ENCODE data around the gene PCDHB14.
"Not testable (repeated sequence)": the region's sequence is repeated elsewhere in the genome, so short reads cannot be mapped to it uniquely, and the experiment has no call there.

PCDHB14 gene

DNA sequence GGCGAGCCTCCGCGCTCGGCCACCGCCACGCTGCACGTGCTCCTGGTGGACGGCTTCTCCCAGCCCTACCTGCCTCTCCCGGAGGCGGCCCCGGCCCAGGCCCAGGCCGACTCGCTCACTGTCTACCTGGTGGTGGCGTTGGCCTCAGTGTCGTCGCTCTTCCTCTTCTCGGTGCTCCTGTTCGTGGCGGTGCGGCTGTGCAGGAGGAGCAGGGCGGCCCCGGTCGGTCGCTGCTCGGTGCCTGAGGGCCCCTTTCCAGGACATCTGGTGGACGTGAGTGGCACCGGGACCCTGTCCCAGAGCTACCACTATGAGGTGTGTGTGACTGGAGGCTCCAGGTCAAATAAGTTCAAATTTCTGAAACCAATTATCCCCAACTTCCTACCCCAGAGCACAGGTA, 12.3 kb upstream of the PCDHB14 start:
- not testable (repeated sequence) for H3K27me3 ChIP-seq (ENCODE audit: insufficient read depth, low read length, poor library complexity); H3K9ac ChIP-seq (ENCODE audit: low read length); H3K56ac ChIP-seq (ENCODE audit: low read length); H2AK5ac ChIP-seq (ENCODE audit: low read length); H3K79me2 ChIP-seq (ENCODE audit: control insufficient read depth, insufficient read depth, low read length); H3K18ac ChIP-seq (ENCODE audit: low read length); H2BK120ac ChIP-seq (ENCODE audit: low read depth, low read length); H3K79me1 ChIP-seq (ENCODE audit: low read length); H3K4ac ChIP-seq (ENCODE audit: low read depth, low read length); H3K4me2 ChIP-seq (ENCODE audit: low read length); H3K4me3 ChIP-seq (ENCODE audit: low read length); H3K4me1 ChIP-seq (ENCODE audit: control insufficient read depth, low read depth, low read length); H4K5ac ChIP-seq (ENCODE audit: low read length); H3K23ac ChIP-seq (ENCODE audit: low read length); H2BK15ac ChIP-seq (replicated peaks; ENCODE audit: low read depth); H4K8ac ChIP-seq (ENCODE audit: low read depth, low read length); H2BK5ac ChIP-seq (ENCODE audit: low read length); H3K27ac ChIP-seq (ENCODE audit: low read depth, low read length); DNase-seq; H3K36me3 ChIP-seq (ENCODE audit: control insufficient read depth, insufficient read depth, low read length)
- WGBS (ENCODE audit: extremely low coverage, insufficient coverage, low lambda C conversion rate) = no CpG with 5 or more reads among the region's 27 CpGs

DNA sequence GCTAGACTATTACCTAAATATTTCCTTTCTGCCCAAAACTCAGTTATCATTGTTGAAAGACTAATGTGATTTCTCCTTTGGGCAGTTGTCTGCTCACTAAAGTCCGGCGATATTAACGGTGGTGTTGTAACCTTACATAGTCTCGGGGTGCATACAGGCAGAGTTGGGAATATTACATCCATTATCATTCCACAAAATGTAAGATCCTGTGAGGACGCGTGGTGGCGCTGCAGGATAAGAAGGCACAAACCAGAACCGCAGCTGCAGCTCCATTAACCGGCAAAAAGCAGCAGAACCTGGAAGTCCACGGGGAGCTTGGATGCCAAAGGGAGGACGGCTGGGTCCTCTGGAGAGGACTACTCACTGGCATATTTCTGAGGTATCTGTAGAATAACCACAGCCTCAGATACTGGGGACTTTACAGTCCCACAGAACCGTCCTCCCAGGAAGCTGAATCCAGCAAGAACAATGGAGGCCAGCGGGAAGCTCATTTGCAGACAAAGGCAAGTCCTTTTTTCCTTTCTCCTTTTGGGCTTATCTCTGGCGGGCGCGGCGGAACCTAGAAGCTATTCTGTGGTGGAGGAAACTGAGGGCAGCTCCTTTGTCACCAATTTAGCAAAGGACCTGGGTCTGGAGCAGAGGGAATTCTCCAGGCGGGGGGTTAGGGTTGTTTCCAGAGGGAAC, 9.3 kb upstream of the PCDHB14 start, which contains the start of gene PCDHB13:
Gene PCDHB13, plus strand, starts transcription at position 264 of the 684 bp plus-strand sequence. Its CDS starts 205 bp downstream, at position 469.
- not testable (repeated sequence) for H3K79me2 ChIP-seq (ENCODE audit: control insufficient read depth, insufficient read depth, low read length); H3K56ac ChIP-seq (ENCODE audit: low read length); H3K27ac ChIP-seq (ENCODE audit: low read depth, low read length); H2AK5ac ChIP-seq (ENCODE audit: low read length); H3K4me1 ChIP-seq (ENCODE audit: control insufficient read depth, low read depth, low read length); H3K4ac ChIP-seq (ENCODE audit: low read depth, low read length); H4K8ac ChIP-seq (ENCODE audit: low read depth, low read length); H3K9ac ChIP-seq (ENCODE audit: low read length); H3K27me3 ChIP-seq (ENCODE audit: insufficient read depth, low read length, poor library complexity); H3K4me3 ChIP-seq (ENCODE audit: low read length); H2BK120ac ChIP-seq (ENCODE audit: low read depth, low read length); H4K5ac ChIP-seq (ENCODE audit: low read length); H3K79me1 ChIP-seq (ENCODE audit: low read length); H3K23ac ChIP-seq (ENCODE audit: low read length); H2BK5ac ChIP-seq (ENCODE audit: low read length); H3K36me3 ChIP-seq (ENCODE audit: control insufficient read depth, insufficient read depth, low read length); H2BK15ac ChIP-seq (replicated peaks; ENCODE audit: low read depth); H3K4me2 ChIP-seq (ENCODE audit: low read length)
- no CpG with 5 or more reads among the region's 18 CpGs for WGBS (ENCODE audit: extremely low coverage, insufficient coverage, low lambda C conversion rate)
- H3K18ac ChIP-seq (ENCODE audit: low read length) = peak within 1 kb of the TSS; percentile 7
- peak; percentile 76 for DNase-seq

DNA sequence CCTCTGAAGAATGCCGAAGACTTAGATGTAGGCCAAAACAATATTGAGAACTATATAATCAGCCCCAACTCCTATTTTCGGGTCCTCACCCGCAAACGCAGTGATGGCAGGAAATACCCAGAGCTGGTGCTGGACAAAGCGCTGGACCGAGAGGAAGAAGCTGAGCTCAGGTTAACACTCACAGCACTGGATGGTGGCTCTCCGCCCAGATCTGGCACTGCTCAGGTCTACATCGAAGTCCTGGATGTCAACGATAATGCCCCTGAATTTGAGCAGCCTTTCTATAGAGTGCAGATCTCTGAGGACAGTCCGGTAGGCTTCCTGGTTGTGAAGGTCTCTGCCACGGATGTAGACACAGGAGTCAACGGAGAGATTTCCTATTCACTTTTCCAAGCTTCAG, 8.6 kb upstream of the PCDHB14 start:
- not testable (repeated sequence) for H3K36me3 ChIP-seq (ENCODE audit: control insufficient read depth, insufficient read depth, low read length); H3K56ac ChIP-seq (ENCODE audit: low read length); H3K23ac ChIP-seq (ENCODE audit: low read length); H3K79me2 ChIP-seq (ENCODE audit: control insufficient read depth, insufficient read depth, low read length); H2BK120ac ChIP-seq (ENCODE audit: low read depth, low read length); H3K4me2 ChIP-seq (ENCODE audit: low read length); H3K79me1 ChIP-seq (ENCODE audit: low read length); H3K9ac ChIP-seq (ENCODE audit: low read length); H2BK5ac ChIP-seq (ENCODE audit: low read length); H4K5ac ChIP-seq (ENCODE audit: low read length); H4K8ac ChIP-seq (ENCODE audit: low read depth, low read length); H2AK5ac ChIP-seq (ENCODE audit: low read length); H2BK15ac ChIP-seq (replicated peaks; ENCODE audit: low read depth); H3K4me3 ChIP-seq (ENCODE audit: low read length); H3K27me3 ChIP-seq (ENCODE audit: insufficient read depth, low read length, poor library complexity); H3K27ac ChIP-seq (ENCODE audit: low read depth, low read length); DNase-seq; H3K4ac ChIP-seq (ENCODE audit: low read depth, low read length); H3K4me1 ChIP-seq (ENCODE audit: control insufficient read depth, low read depth, low read length)
- peak overlapping the region; percentile 7 for H3K18ac ChIP-seq (ENCODE audit: low read length)
- WGBS (ENCODE audit: extremely low coverage, insufficient coverage, low lambda C conversion rate) = no CpG with 5 or more reads among the region's 12 CpGs

DNA sequence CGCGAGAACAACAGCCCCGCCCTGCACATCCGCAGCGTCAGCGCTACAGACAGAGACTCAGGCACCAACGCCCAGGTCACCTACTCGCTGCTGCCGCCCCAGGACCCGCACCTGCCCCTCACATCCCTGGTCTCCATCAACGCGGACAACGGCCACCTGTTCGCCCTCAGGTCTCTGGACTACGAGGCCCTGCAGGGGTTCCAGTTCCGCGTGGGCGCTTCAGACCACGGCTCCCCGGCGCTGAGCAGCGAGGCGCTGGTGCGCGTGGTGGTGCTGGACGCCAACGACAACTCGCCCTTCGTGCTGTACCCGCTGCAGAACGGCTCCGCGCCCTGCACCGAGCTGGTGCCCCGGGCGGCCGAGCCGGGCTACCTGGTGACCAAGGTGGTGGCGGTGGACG, 7.6 kb upstream of the PCDHB14 start:
- H3K4me2 ChIP-seq (ENCODE audit: low read length); H2BK5ac ChIP-seq (ENCODE audit: low read length); H2AK5ac ChIP-seq (ENCODE audit: low read length); H3K4me1 ChIP-seq (ENCODE audit: control insufficient read depth, low read depth, low read length); H4K5ac ChIP-seq (ENCODE audit: low read length); H3K27me3 ChIP-seq (ENCODE audit: insufficient read depth, low read length, poor library complexity); H3K9ac ChIP-seq (ENCODE audit: low read length); H3K4me3 ChIP-seq (ENCODE audit: low read length); H2BK120ac ChIP-seq (ENCODE audit: low read depth, low read length); H3K79me2 ChIP-seq (ENCODE audit: control insufficient read depth, insufficient read depth, low read length); H3K4ac ChIP-seq (ENCODE audit: low read depth, low read length); H2BK15ac ChIP-seq (replicated peaks; ENCODE audit: low read depth); DNase-seq; H3K56ac ChIP-seq (ENCODE audit: low read length); H3K23ac ChIP-seq (ENCODE audit: low read length); H3K18ac ChIP-seq (ENCODE audit: low read length); H3K27ac ChIP-seq (ENCODE audit: low read depth, low read length); H3K36me3 ChIP-seq (ENCODE audit: control insufficient read depth, insufficient read depth, low read length); H3K79me1 ChIP-seq (ENCODE audit: low read length); H4K8ac ChIP-seq (ENCODE audit: low read depth, low read length): not testable (repeated sequence)
- no CpG with 5 or more reads among the region's 40 CpGs for WGBS (ENCODE audit: extremely low coverage, insufficient coverage, low lambda C conversion rate)

DNA sequence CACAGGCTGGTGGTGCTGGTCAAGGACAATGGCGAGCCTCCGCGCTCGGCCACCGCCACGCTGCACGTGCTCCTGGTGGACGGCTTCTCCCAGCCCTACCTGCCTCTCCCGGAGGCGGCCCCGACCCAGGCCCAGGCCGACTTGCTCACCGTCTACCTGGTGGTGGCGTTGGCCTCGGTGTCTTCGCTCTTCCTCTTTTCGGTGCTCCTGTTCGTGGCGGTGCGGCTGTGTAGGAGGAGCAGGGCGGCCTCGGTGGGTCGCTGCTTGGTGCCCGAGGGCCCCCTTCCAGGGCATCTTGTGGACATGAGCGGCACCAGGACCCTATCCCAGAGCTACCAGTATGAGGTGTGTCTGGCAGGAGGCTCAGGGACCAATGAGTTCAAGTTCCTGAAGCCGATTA, 7.1 kb upstream of the PCDHB14 start:
- H3K36me3 ChIP-seq (ENCODE audit: control insufficient read depth, insufficient read depth, low read length); H2AK5ac ChIP-seq (ENCODE audit: low read length); H3K4ac ChIP-seq (ENCODE audit: low read depth, low read length); H2BK120ac ChIP-seq (ENCODE audit: low read depth, low read length); H4K5ac ChIP-seq (ENCODE audit: low read length); H3K4me3 ChIP-seq (ENCODE audit: low read length); H2BK15ac ChIP-seq (replicated peaks; ENCODE audit: low read depth); H3K56ac ChIP-seq (ENCODE audit: low read length); H3K79me2 ChIP-seq (ENCODE audit: control insufficient read depth, insufficient read depth, low read length); H3K27me3 ChIP-seq (ENCODE audit: insufficient read depth, low read length, poor library complexity); H3K23ac ChIP-seq (ENCODE audit: low read length); DNase-seq; H3K9ac ChIP-seq (ENCODE audit: low read length); H3K4me1 ChIP-seq (ENCODE audit: control insufficient read depth, low read depth, low read length); H3K79me1 ChIP-seq (ENCODE audit: low read length); H4K8ac ChIP-seq (ENCODE audit: low read depth, low read length); H3K27ac ChIP-seq (ENCODE audit: low read depth, low read length); H3K4me2 ChIP-seq (ENCODE audit: low read length); H2BK5ac ChIP-seq (ENCODE audit: low read length); H3K18ac ChIP-seq (ENCODE audit: low read length): not testable (repeated sequence)
- no CpG with 5 or more reads among the region's 26 CpGs for WGBS (ENCODE audit: extremely low coverage, insufficient coverage, low lambda C conversion rate)

DNA sequence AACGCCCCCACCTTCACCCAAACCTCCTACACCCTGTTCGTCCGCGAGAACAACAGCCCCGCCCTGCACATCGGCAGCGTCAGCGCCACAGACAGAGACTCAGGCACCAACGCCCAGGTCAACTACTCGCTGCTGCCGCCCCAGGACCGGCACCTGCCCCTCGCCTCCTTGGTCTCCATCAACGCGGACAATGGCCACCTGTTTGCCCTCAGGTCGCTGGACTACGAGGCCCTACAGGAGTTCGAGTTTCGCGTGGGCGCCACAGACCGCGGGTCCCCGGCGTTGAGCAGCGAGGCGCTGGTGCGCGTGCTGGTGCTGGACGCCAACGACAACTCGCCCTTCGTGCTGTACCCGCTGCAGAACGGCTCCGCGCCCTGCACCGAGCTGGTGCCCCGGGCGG, 1.7 kb downstream of the PCDHB14 start:
- H3K27me3 ChIP-seq (ENCODE audit: insufficient read depth, low read length, poor library complexity); H3K79me2 ChIP-seq (ENCODE audit: control insufficient read depth, insufficient read depth, low read length); H2AK5ac ChIP-seq (ENCODE audit: low read length); H3K79me1 ChIP-seq (ENCODE audit: low read length); H2BK15ac ChIP-seq (replicated peaks; ENCODE audit: low read depth); H3K18ac ChIP-seq (ENCODE audit: low read length); H3K23ac ChIP-seq (ENCODE audit: low read length); H3K4me3 ChIP-seq (ENCODE audit: low read length); H2BK5ac ChIP-seq (ENCODE audit: low read length); H3K27ac ChIP-seq (ENCODE audit: low read depth, low read length); H3K36me3 ChIP-seq (ENCODE audit: control insufficient read depth, insufficient read depth, low read length); H2BK120ac ChIP-seq (ENCODE audit: low read depth, low read length); H3K56ac ChIP-seq (ENCODE audit: low read length); DNase-seq; H3K4ac ChIP-seq (ENCODE audit: low read depth, low read length); H3K4me2 ChIP-seq (ENCODE audit: low read length); H4K5ac ChIP-seq (ENCODE audit: low read length); H4K8ac ChIP-seq (ENCODE audit: low read depth, low read length); H3K9ac ChIP-seq (ENCODE audit: low read length); H3K4me1 ChIP-seq (ENCODE audit: control insufficient read depth, low read depth, low read length): not testable (repeated sequence)
- WGBS (ENCODE audit: extremely low coverage, insufficient coverage, low lambda C conversion rate) = no CpG with 5 or more reads among the region's 40 CpGs
